A549 (cell line): ENCODE results near the gene FBLN7. TPM values are rescaled to one million over a fixed set of nuclear protein-coding genes. Genes with fewer than 3 reads are reported as not detected.

Source experiments
- ATAC-seq, 2 experiments: fragments of 200-7000 bp in 1 of 2; fragments of >200 bp in 1 of 2; cut with Nextera tagmentation in 1 of 2; cut with Tn5 transposase in 1 of 2; 3 replicates each; pipeline versions ENCODE4 v1.8.0 to v1.9.1; 2018 to 2020; ENCODE audit warnings: mild to moderate bottlenecking in 1 of 2, moderate library complexity in 1 of 2
- CTCF ChIA-PET: fragments of 300-600 bp; sonication (Branson Sonifier 250); formaldehyde crosslinking; extraction: SDS; loops from one replicate; lab custom pipeline; 2021; ENCODE audit warnings: antibody characterized with exemption, inconsistent platforms; lab: Yijun Ruan, JAX
- POLR2A ChIA-PET: fragments of 350-600 bp; formaldehyde crosslinking; extraction: SDS; loops from one replicate; lab custom pipeline; 2021; ENCODE audit warnings: antibody characterized with exemption, inconsistent platforms; lab: Yijun Ruan, JAX
- DNase-seq, 2 experiments: peaks; one replicate each; pipeline versions ENCODE4 v3.0.0 to v3.0.0-alpha.2; 2011 to 2016; ENCODE audit warnings: low read depth in 1 of 2, low spot score in 1 of 2
- FAIRE-seq: peaks from 2 replicates; lab custom pipeline; 2011; peaks lifted over from hg19 to GRCh38; lab: Jason Lieb, UNC
- H3K27ac ChIP-seq, 2 experiments: fragments of >200 bp; sonication (Bioruptor Twin); formaldehyde crosslinking; 3 replicates each; pipeline ENCODE4 v1.5.1; 2016 to 2017
- H3K4me1 ChIP-seq: fragments of >200 bp; sonication (Bioruptor Twin); formaldehyde crosslinking; 3 replicates; pipeline ENCODE4 v1.6.1; 2016
- H3K4me2 ChIP-seq: fragments of >200 bp; sonication (Bioruptor Twin); formaldehyde crosslinking; 3 replicates; pipeline ENCODE4 v1.6.1; 2016
- H3K4me3 ChIP-seq: fragments of >200 bp; sonication (Bioruptor Twin); formaldehyde crosslinking; 3 replicates; pipeline ENCODE4 v1.5.1; 2016
- H3K9me3 ChIP-seq: fragments of >200 bp; sonication (Bioruptor Twin); formaldehyde crosslinking; 3 replicates; pipeline ENCODE4 v1.6.1; 2016
- BHLHE40 ChIP-seq: IDR thresholded peaks from 2 replicates; pipeline ENCODE4 v1.6.1; 2012; ENCODE audit warnings: low read depth, low read length, inconsistent platforms
- CBX8 ChIP-seq: fragments of 200-600 bp; sonication (generic); IDR thresholded peaks from 2 replicates; pipeline ENCODE4 v1.6.1; 2016
- CEBPB ChIP-seq, 2 experiments: fragments of >200 bp in 1 of 2; sonication (Bioruptor Twin) in 1 of 2; formaldehyde crosslinking in 1 of 2; IDR thresholded peaks; 2 replicates each; pipeline ENCODE4 v1.6.1; 2012 to 2016
- CTCF ChIP-seq: fragments of >200 bp; sonication (Bioruptor Twin); formaldehyde crosslinking; IDR thresholded peaks from 3 replicates; pipeline ENCODE4 v1.5.1; 2016
- E2F6 ChIP-seq: IDR thresholded peaks from 2 replicates; pipeline ENCODE4 v1.6.1; 2012; ENCODE audit warnings: low read depth, borderline replicate concordance
- HEYL ChIP-seq: fragments of 250-450 bp; sonication (Bioruptor Pico); IDR thresholded peaks from 2 replicates; pipeline ENCODE4 v1.8.0; 2021; ENCODE audit warnings: mild to moderate bottlenecking, moderate library complexity
- HOXB5 ChIP-seq: fragments of 250-450 bp; sonication (Bioruptor Pico); IDR thresholded peaks from 2 replicates; pipeline ENCODE4 v1.5.0; 2020; ENCODE audit warnings: mild to moderate bottlenecking, moderate library complexity
- JUNB ChIP-seq: fragments of >200 bp; sonication (Bioruptor Twin); formaldehyde crosslinking; IDR thresholded peaks from 2 replicates; pipeline ENCODE4 v1.6.1; 2016
- KDM1A ChIP-seq: fragments of 200-600 bp; sonication (generic); IDR thresholded peaks from 2 replicates; pipeline ENCODE4 v1.6.1; 2016; ENCODE audit warnings: low read depth, mild to moderate bottlenecking
- KDM5A ChIP-seq: fragments of 200-600 bp; sonication (generic); IDR thresholded peaks from 2 replicates; pipeline ENCODE4 v1.6.1; 2016; ENCODE audit warnings: antibody characterized with exemption, mild to moderate bottlenecking
- NPAS2 ChIP-seq: fragments of 250-450 bp; sonication (Bioruptor Pico); IDR thresholded peaks from 2 replicates; pipeline ENCODE4 v1.8.0; 2022; ENCODE audit warnings: mild to moderate bottlenecking, moderate library complexity, borderline replicate concordance
- NR3C1 ChIP-seq: fragments of >200 bp; sonication (Bioruptor Twin); formaldehyde crosslinking; IDR thresholded peaks from 3 replicates; pipeline ENCODE4 v1.6.1; 2017
- PBX3 ChIP-seq: IDR thresholded peaks from 2 replicates; pipeline ENCODE4 v1.6.1; 2012
- POLR2AphosphoS2 ChIP-seq: conservative IDR thresholded peaks from 2 replicates; pipeline ENCODE4 v1.6.1; 2012; ENCODE audit warnings: low read length, improper control_type of control experiment, inconsistent platforms
- RAD21 ChIP-seq, 2 experiments: fragments of >200 bp in 1 of 2; sonication (Bioruptor Twin) in 1 of 2; formaldehyde crosslinking in 1 of 2; IDR thresholded peaks in 1 of 2; conservative IDR thresholded peaks in 1 of 2; 2 replicates in 1 of 2; 3 replicates in 1 of 2; pipeline ENCODE4 v1.6.1; 2012 to 2018; ENCODE audit warnings: inconsistent platforms in 1 of 2
- REST ChIP-seq: fragments of 200-600 bp; sonication (generic); IDR thresholded peaks from 2 replicates; pipeline ENCODE4 v1.6.1; 2016; ENCODE audit warnings: antibody characterized with exemption, mild to moderate bottlenecking, moderate library complexity
- SREBF2 ChIP-seq: fragments of 450-650 bp; IDR thresholded peaks from 2 replicates; pipeline ENCODE4 v1.6.1; 2014; ENCODE audit warnings: mild to moderate bottlenecking, moderate library complexity
- USF2 ChIP-seq: fragments of 450-650 bp; IDR thresholded peaks from 2 replicates; pipeline ENCODE4 v1.6.1; 2014; ENCODE audit warnings: antibody characterized with exemption
- ZFP36 ChIP-seq: fragments of 450-650 bp; IDR thresholded peaks from 2 replicates; pipeline ENCODE4 v1.6.1; 2014; ENCODE audit warnings: borderline replicate concordance; ENCODE audit not compliant: partially characterized antibody
- ZSCAN20 ChIP-seq: fragments of 250-450 bp; sonication (Bioruptor Pico); IDR thresholded peaks from 2 replicates; pipeline ENCODE4 v1.8.0; 2022; ENCODE audit warnings: mild to moderate bottlenecking, moderate library complexity
- WGBS: methylation state at CpG from one replicate; pipeline ENCODE4 v1.1.6; 2017; ENCODE audit errors: missing lambda C conversion rate; 5-methylcytosine and 5-hydroxymethylcytosine counted together
- polyA plus RNA-seq, 4 experiments: library from polyadenylated mRNA; depleted of rRNA in 3 of 4; stranded (reverse); fragments of >200 nt; fragmentation: RNase III in 1 of 4; extraction: RNeasy Plus Mini Kit Qiagen cat#74134 plus additional on column Dnase treatment in 1 of 4; gene quantifications; 2 replicates in 3 of 4; 3 replicates in 1 of 4; pipeline ENCODE4 v1.2.3, GENCODE V29; 2011 to 2017

Gene FBLN7
- polyA plus RNA-seq, 2 of the 4 experiments (the other 2 are of a cell fraction): 0.47 to 0.63 TPM

GRCh38 chr2:112161431-112162145 lies 23.4 kb downstream of the FBLN7 start:
- CTCF ChIA-PET: interaction anchor here (1.0 kb wide), 1 partner anchor 34 kb away, joined by 3 read pairs; no protein-coding TSS in a partner anchor

More at GRCh38 chr2:112161431-112162145, 23.4 kb downstream of the FBLN7 start:
- FAIRE-seq: no peak
- no peak for DNase-seq
- Histone ChIP-seq H3K9me3 (no peaks in the 10 kb centered on the region), H3K4me2 (no peak overlapping the region), H3K27ac (no peak overlapping the region), H3K4me3 (no peak overlapping the region), H3K4me1 (no peaks in the 10 kb centered on the region)
- WGBS: 71% methylated on average over 7 of the region's 9 CpGs
- TF ChIP-seq CTCF (no peak), HOXB5 (CRISPR knock-in tag) (no peak), CBX8 (no peak), ZSCAN20 (CRISPR knock-in tag) (no peak), SREBF2 (no peak), RAD21 (conservative IDR thresholded peaks at IDR 0.05 in 1 of 2, IDR thresholded peaks at IDR 0.05 in 1 of 2) (no peak), NR3C1 (no peak), BHLHE40 (no peak), CEBPB (IDR thresholded peaks at IDR 0.05) (no peak), PBX3 (no peak), POLR2AphosphoS2 (no peak), ZFP36 (no peak), USF2 (no peak), KDM5A (no peak), JUNB (no peak), KDM1A (no peak), HEYL (no peak), E2F6 (no peak), REST (no peak), NPAS2 (CRISPR knock-in tag) (no peak)
- POLR2A ChIA-PET: no interaction called here
- ATAC-seq: no peak
